Measurements from ENCODE around the gene CFAP99.
A peak's percentile ranks its signal among the peaks of the same experiment; 100 is the strongest.
"Not testable (repeated sequence)": the region's sequence is repeated elsewhere in the genome, so short reads cannot be mapped to it uniquely, and the experiment has no call there.

CFAP99 gene

GRCh38 chr4:2412885-2413716 is 5.7 kb upstream of the CFAP99 start:
- peak; percentile 89 for DNase-seq

GRCh38 chr4:2413821-2414610 is 4.7 kb upstream of the CFAP99 start:
- no peak for DNase-seq

GRCh38 chr4:2415213-2415612 is 3.5 kb upstream of the CFAP99 start:
- DNase-seq: no peak

GRCh38 chr4:2415881-2416563 is 2.7 kb upstream of the CFAP99 start:
- no peak for DNase-seq

GRCh38 chr4:2416564-2417225 is 2.1 kb upstream of the CFAP99 start:
- DNase-seq: peak; percentile 66

GRCh38 chr4:2417226-2417764 is 1.5 kb upstream of the CFAP99 start:
- DNase-seq: peak; percentile 64

GRCh38 chr4:2417765-2418649 is 748 bp upstream of the CFAP99 start, which contains the start of gene ZFYVE28:
Gene ZFYVE28, minus strand, starts transcription at chr4:2418645. Its CDS starts 322 bp downstream, at chr4:2418323.
- peak; percentile 67 for DNase-seq

GRCh38 chr4:2419814-2420213 is 1.1 kb downstream of the CFAP99 start:
- no peak for DNase-seq

GRCh38 chr4:2421928-2422327 is 3.2 kb downstream of the CFAP99 start:
- DNase-seq: no peak

- no peak for DNase-seq
Measured at GRCh38 chr4:2423066-2423465, 4.3 kb downstream of the CFAP99 start.

- no peak for DNase-seq
Measured at GRCh38 chr4:2423695-2424094, 4.9 kb downstream of the CFAP99 start.

GRCh38 chr4:2424581-2424980 is 5.8 kb downstream of the CFAP99 start:
- DNase-seq: no peak

- DNase-seq: no peak
Measured at GRCh38 chr4:2425386-2426068, 6.8 kb downstream of the CFAP99 start.

- no peak for DNase-seq
Measured at GRCh38 chr4:2426069-2426397, 7.3 kb downstream of the CFAP99 start.

GRCh38 chr4:2426711-2427275 is 8.0 kb downstream of the CFAP99 start:
- DNase-seq: no peak

- DNase-seq: no peak
Measured at GRCh38 chr4:2427383-2428334, 8.9 kb downstream of the CFAP99 start.

- DNase-seq: no peak
Measured at GRCh38 chr4:2428496-2429213, 9.9 kb downstream of the CFAP99 start.

- DNase-seq: not testable (repeated sequence)
Measured at GRCh38 chr4:2429945-2430757, 11.4 kb downstream of the CFAP99 start.

All from activated CD8-positive, alpha-beta memory T cell treated with anti-CD3 and anti-CD28 coated beads for 24 hours (primary cell).